ENCODE data around the gene KDM6A. TPM values are rescaled to one million over a fixed set of nuclear protein-coding genes. Genes with fewer than 3 reads are reported as not detected.

The KDM6A gene
- total and polyA plus RNA-seq, 2 donors (not counting 3 experiments of a cell fraction or from before 2014, with no cell fraction given), result 9.0 to 20.6 TPM

GRCh38 chrX:45006002-45006800 lies 133.2 kb downstream of the KDM6A start:
- FAIRE-seq (no peak), DNase-seq (ENCODE audit: low read depth, low spot score) (no peak)
- Histone ChIP-seq H3K9ac (replicated peaks; ENCODE audit: extremely low read depth, insufficient read depth, low read length) (no peak overlapping the region), H3K27me3 (ENCODE audit: control insufficient read depth in 2 of 2, insufficient read depth in 2 of 2, low read length in 2 of 2) (no peaks in the 10 kb centered on the region), H3K9me3 (replicated peaks; ENCODE audit: control insufficient read depth, insufficient read depth, low read length) (no peaks in the 10 kb centered on the region), H4K20me1 (replicated peaks; ENCODE audit: control insufficient read depth, extremely low read depth, insufficient read depth, low read length) (no peaks in the 10 kb centered on the region), H3K4me3 (replicated peaks in 1 of 3; ENCODE audit: insufficient read depth in 1 of 3, low read depth in 1 of 3, low read length in 3 of 3) (no peak overlapping the region), H3K79me2 (ENCODE audit: control insufficient read depth, insufficient read depth, low read length) (no peaks in the 10 kb centered on the region), H3K27ac (ENCODE audit: insufficient read depth, low read depth, low read length) (no peak overlapping the region), H3K36me3 (ENCODE audit: control insufficient read depth in 2 of 2, extremely low read depth in 1 of 2, insufficient read depth in 2 of 2, low read length in 2 of 2) (no peaks in the 10 kb centered on the region), H3K9me1 (replicated peaks; ENCODE audit: control insufficient read depth, extremely low read depth, insufficient read depth, low read length) (no peaks in the 10 kb centered on the region), H3K4me2 (ENCODE audit: insufficient read depth, low read length) (no peak overlapping the region), H3K4me1 (ENCODE audit: control insufficient read depth, extremely low read depth, insufficient read depth, low read length) (no peaks in the 10 kb centered on the region), H2AFZ (ENCODE audit: low read depth, low read length) (no peak overlapping the region)
- intact Hi-C loops (cut with micrococcal nuclease) (no loop called here), dilution Hi-C loops (cut with MboI; ENCODE audit: extremely low pct_ligation_motif_present, low sequenced_read_pairs) (no loop called here)
- ChIA-PET POLR2A (no interaction called here), CTCF (no interaction called here)
- no peak for TF ChIP-seq GATA2 (IDR thresholded peaks at IDR 0.05; ENCODE audit: insufficient read depth, insufficient read length, low read depth, low read length)
- BruUV-seq (replicated peaks), result no TSS peak

GRCh38 chrX:45007598-45007997 lies 134.6 kb downstream of the KDM6A start:
- dilution Hi-C loops (cut with MboI; ENCODE audit: extremely low pct_ligation_motif_present, low sequenced_read_pairs), result no loop called here
- no peak for FAIRE-seq
- CTCF ChIA-PET, result no interaction called here
- intact Hi-C loops (cut with micrococcal nuclease), result no loop called here
- Histone ChIP-seq H3K36me3 (ENCODE audit: control insufficient read depth in 2 of 2, extremely low read depth in 1 of 2, insufficient read depth in 2 of 2, low read length in 2 of 2) (no peaks in the 10 kb centered on the region), H3K79me2 (ENCODE audit: control insufficient read depth, insufficient read depth, low read length) (no peaks in the 10 kb centered on the region), H3K27me3 (ENCODE audit: control insufficient read depth in 2 of 2, insufficient read depth in 2 of 2, low read length in 2 of 2) (no peaks in the 10 kb centered on the region), H3K27ac (ENCODE audit: insufficient read depth, low read depth, low read length) (no peak overlapping the region), H3K9me1 (replicated peaks; ENCODE audit: control insufficient read depth, extremely low read depth, insufficient read depth, low read length) (no peaks in the 10 kb centered on the region), H3K4me2 (ENCODE audit: insufficient read depth, low read length) (no peak overlapping the region), H3K4me3 (replicated peaks in 1 of 3; ENCODE audit: insufficient read depth in 1 of 3, low read depth in 1 of 3, low read length in 3 of 3) (no peak overlapping the region), H3K9ac (replicated peaks; ENCODE audit: extremely low read depth, insufficient read depth, low read length) (no peak overlapping the region), H4K20me1 (replicated peaks; ENCODE audit: control insufficient read depth, extremely low read depth, insufficient read depth, low read length) (no peaks in the 10 kb centered on the region), H3K9me3 (replicated peaks; ENCODE audit: control insufficient read depth, insufficient read depth, low read length) (no peaks in the 10 kb centered on the region), H2AFZ (ENCODE audit: low read depth, low read length) (no peak overlapping the region), H3K4me1 (ENCODE audit: control insufficient read depth, extremely low read depth, insufficient read depth, low read length) (no peaks in the 10 kb centered on the region)
- TF ChIP-seq POLR2A (IDR thresholded peaks at IDR 0.05; ENCODE audit: low read depth, low read length), result no peak
- TF ChIP-seq MYC (IDR thresholded peaks at IDR 0.05; ENCODE audit: low read depth, low read length), result no peak
- no peak for TF ChIP-seq POLR2AphosphoS5 (IDR thresholded peaks at IDR 0.05; ENCODE audit: insufficient read depth, low read depth, low read length)
- no peak for TF ChIP-seq CTCF (IDR thresholded peaks at IDR 0.05; ENCODE audit: extremely low read depth in 1 of 2, insufficient read depth in 1 of 2, low read depth in 1 of 2, low read length in 2 of 2)
- TF ChIP-seq JUN (IDR thresholded peaks at IDR 0.05; ENCODE audit: borderline replicate concordance, insufficient read depth, insufficient read length, low read depth), result no peak
- no peak for TF ChIP-seq MAX (IDR thresholded peaks at IDR 0.05; ENCODE audit: insufficient read depth, insufficient read length)
- TF ChIP-seq GATA2 (IDR thresholded peaks at IDR 0.05; ENCODE audit: insufficient read depth, insufficient read length, low read depth, low read length), result no peak
- no peak for TF ChIP-seq FOS (IDR thresholded peaks at IDR 0.05; ENCODE audit: borderline replicate concordance, insufficient read depth, low read length)
- TF ChIP-seq EZH2 (IDR thresholded peaks at IDR 0.05; ENCODE audit: borderline replicate concordance, low read depth, low read length, severe bottlenecking), result no peak
- no peak for DNase-seq (ENCODE audit: low read depth, low spot score)
- no TSS peak for BruUV-seq (replicated peaks)
- POLR2A ChIA-PET, result no interaction called here
